ENCODE data around the gene PDZRN3. TPM values are rescaled to one million over a fixed set of nuclear protein-coding genes. Genes with fewer than 3 reads are reported as not detected.
A peak's percentile ranks its signal among the peaks of the same experiment; 100 is the strongest.

PDZRN3 gene
- total and polyA plus RNA-seq, 2 experiments from 2014 or later, result 42.9 to 60.5 TPM

DNA sequence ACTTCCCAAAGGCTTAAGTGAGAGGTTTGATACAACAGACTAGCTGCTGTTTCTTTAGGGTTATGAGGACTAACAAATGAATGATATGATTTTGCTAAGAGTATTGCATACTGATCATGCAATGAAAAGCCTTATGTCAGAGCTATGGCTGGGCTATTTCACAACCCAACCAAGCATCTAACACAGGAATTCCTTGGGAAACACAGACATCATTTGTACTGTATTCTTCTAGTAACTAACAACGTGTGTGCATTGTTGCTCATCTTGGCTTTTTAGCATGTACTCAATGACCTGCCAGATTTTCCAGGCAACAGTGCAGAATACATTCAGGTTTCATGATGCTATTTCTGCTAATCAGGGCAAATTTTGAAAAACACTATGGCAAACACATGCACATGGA is 19.3 kb downstream of the PDZRN3 start:
- TF ChIP-seq EZH2 (IDR thresholded peaks at IDR 0.05; ENCODE audit: borderline replicate concordance) (no peak), EZH2phosphoT487 (IDR thresholded peaks at IDR 0.05; ENCODE audit: low read depth, severe bottlenecking, unreplicated experiment) (no peak), CTCF (IDR thresholded peaks at IDR 0.05; ENCODE audit: poor library complexity) (no peak)
- Histone ChIP-seq H3K27me3 (no peaks in the 10 kb centered on the region), H3K4me3 (no peak overlapping the region), H3K36me3 (replicated peaks; ENCODE audit: insufficient read depth, low read depth) (no peaks in the 10 kb centered on the region), H3K27ac (peak overlapping the region; percentile 59), H3K4me2 (peak overlapping the region; percentile 21), H3K9me3 (ENCODE audit: low read depth) (no peaks in the 10 kb centered on the region), H3K79me2 (peaks cover 62% of the 10 kb centered on the region), H3K4me1 (ENCODE audit: insufficient read depth) (peaks cover 65% of the 10 kb centered on the region), H3K9me2 (replicated peaks; ENCODE audit: insufficient read depth) (no peaks in the 10 kb centered on the region), H2AFZ (no peak overlapping the region), H4K20me1 (ENCODE audit: insufficient read depth, poor library complexity, severe bottlenecking) (peaks cover 12% of the 10 kb centered on the region)
- 67% methylated on average over 1 of the region's 1 CpG for WGBS (ENCODE audit: low lambda C conversion rate, missing lambda C conversion rate)
- no peak for DNase-seq (ENCODE audit: low spot score)

DNA sequence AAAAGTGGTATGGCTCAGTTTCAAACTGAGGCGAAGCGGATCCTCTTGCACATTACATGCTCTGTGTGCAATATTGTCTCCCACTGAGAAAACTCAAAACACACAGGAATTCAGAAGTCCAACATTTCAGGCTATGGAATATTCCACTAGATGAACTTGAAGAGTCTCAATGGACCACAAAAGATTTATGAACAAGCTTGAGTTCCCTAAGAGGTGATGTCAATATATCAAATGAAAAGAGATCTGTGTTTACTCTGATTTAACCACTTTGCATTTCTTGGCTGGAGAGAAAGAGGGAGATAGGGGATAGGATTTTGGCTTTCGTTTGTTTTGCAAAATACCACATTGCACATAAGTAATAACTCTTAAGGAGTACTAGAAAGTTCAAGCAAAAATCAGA is 20.3 kb downstream of the PDZRN3 start:
- no peak overlapping the region for H3K4me3 ChIP-seq
- H3K27ac ChIP-seq, result peak overlapping the region; percentile 59
- no peak for TF ChIP-seq EZH2 (IDR thresholded peaks at IDR 0.05; ENCODE audit: borderline replicate concordance)
- TF ChIP-seq CTCF (IDR thresholded peaks at IDR 0.05; ENCODE audit: poor library complexity), result no peak
- TF ChIP-seq EZH2phosphoT487 (IDR thresholded peaks at IDR 0.05; ENCODE audit: low read depth, severe bottlenecking, unreplicated experiment), result no peak
- H3K4me2 ChIP-seq, result peak overlapping the region; percentile 21
- no peaks in the 10 kb centered on the region for H3K9me2 ChIP-seq (replicated peaks; ENCODE audit: insufficient read depth)
- H3K27me3 ChIP-seq, result no peaks in the 10 kb centered on the region
- 69% methylated on average over 3 of the region's 3 CpGs for WGBS (ENCODE audit: low lambda C conversion rate, missing lambda C conversion rate)
- H3K79me2 ChIP-seq, result peaks cover 52% of the 10 kb centered on the region
- H2AFZ ChIP-seq, result no peak overlapping the region
- no peaks in the 10 kb centered on the region for H3K36me3 ChIP-seq (replicated peaks; ENCODE audit: insufficient read depth, low read depth)
- peaks cover 62% of the 10 kb centered on the region for H3K4me1 ChIP-seq (ENCODE audit: insufficient read depth)
- H3K9me3 ChIP-seq (ENCODE audit: low read depth), result no peaks in the 10 kb centered on the region
- H4K20me1 ChIP-seq (ENCODE audit: insufficient read depth, poor library complexity, severe bottlenecking), result peaks cover 4% of the 10 kb centered on the region
- DNase-seq (ENCODE audit: low spot score), result no peak

DNA sequence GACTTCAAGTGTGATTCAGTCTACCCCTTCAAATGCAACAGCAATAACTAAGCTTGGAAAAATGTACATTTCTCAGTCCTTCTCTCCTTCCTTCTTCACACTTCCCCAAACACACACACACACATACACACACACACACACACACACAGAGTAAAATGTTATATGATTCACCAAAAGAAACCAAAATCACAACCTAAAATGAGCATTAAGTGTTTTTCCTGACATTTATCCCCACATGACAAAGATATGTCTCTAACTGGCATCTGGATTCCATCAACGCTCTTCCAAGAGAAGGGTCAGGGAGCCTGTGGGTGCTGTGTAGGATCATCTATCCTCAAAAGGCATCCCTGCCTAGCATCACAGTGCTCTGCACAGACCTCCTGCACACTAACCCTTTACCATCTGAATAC is 21.0 kb downstream of the PDZRN3 start:
- TF ChIP-seq EZH2phosphoT487 (IDR thresholded peaks at IDR 0.05; ENCODE audit: low read depth, severe bottlenecking, unreplicated experiment), result no peak
- no peak for TF ChIP-seq CTCF (IDR thresholded peaks at IDR 0.05; ENCODE audit: poor library complexity)
- no peak for TF ChIP-seq EZH2 (IDR thresholded peaks at IDR 0.05; ENCODE audit: borderline replicate concordance)
- H3K27ac ChIP-seq, result peak overlapping the region; percentile 59
- peaks cover 1% of the 10 kb centered on the region for H4K20me1 ChIP-seq (ENCODE audit: insufficient read depth, poor library complexity, severe bottlenecking)
- peaks cover 45% of the 10 kb centered on the region for H3K79me2 ChIP-seq
- H3K4me2 ChIP-seq, result peak overlapping the region; percentile 21
- H3K9me3 ChIP-seq (ENCODE audit: low read depth), result no peaks in the 10 kb centered on the region
- no peak for DNase-seq (ENCODE audit: low spot score)
- H3K36me3 ChIP-seq (replicated peaks; ENCODE audit: insufficient read depth, low read depth), result no peaks in the 10 kb centered on the region
- H3K27me3 ChIP-seq, result no peaks in the 10 kb centered on the region
- H2AFZ ChIP-seq, result no peak overlapping the region
- WGBS (ENCODE audit: low lambda C conversion rate, missing lambda C conversion rate), result 30% methylated on average over 1 of the region's 1 CpG
- no peak overlapping the region for H3K4me3 ChIP-seq
- H3K4me1 ChIP-seq (ENCODE audit: insufficient read depth), result peaks cover 63% of the 10 kb centered on the region
- H3K9me2 ChIP-seq (replicated peaks; ENCODE audit: insufficient read depth), result no peaks in the 10 kb centered on the region

- no peak overlapping the region for H2AFZ ChIP-seq
- no peaks in the 10 kb centered on the region for H4K20me1 ChIP-seq (ENCODE audit: insufficient read depth, poor library complexity, severe bottlenecking)
- no peaks in the 10 kb centered on the region for H3K27me3 ChIP-seq
- H3K27ac ChIP-seq, result peak overlapping the region; percentile 59
- peaks cover 56% of the 10 kb centered on the region for H3K4me1 ChIP-seq (ENCODE audit: insufficient read depth)
- TF ChIP-seq EZH2phosphoT487 (IDR thresholded peaks at IDR 0.05; ENCODE audit: low read depth, severe bottlenecking, unreplicated experiment), result no peak
- TF ChIP-seq EZH2 (IDR thresholded peaks at IDR 0.05; ENCODE audit: borderline replicate concordance), result no peak
- TF ChIP-seq CTCF (IDR thresholded peaks at IDR 0.05; ENCODE audit: poor library complexity), result no peak
- peak overlapping the region; percentile 21 for H3K4me2 ChIP-seq
- H3K9me3 ChIP-seq (ENCODE audit: low read depth), result no peaks in the 10 kb centered on the region
- no peaks in the 10 kb centered on the region for H3K9me2 ChIP-seq (replicated peaks; ENCODE audit: insufficient read depth)
- H3K79me2 ChIP-seq, result peaks cover 31% of the 10 kb centered on the region
- no peak overlapping the region for H3K4me3 ChIP-seq
- DNase-seq (ENCODE audit: low spot score), result no peak
- no peaks in the 10 kb centered on the region for H3K36me3 ChIP-seq (replicated peaks; ENCODE audit: insufficient read depth, low read depth)
- 51% methylated on average over 3 of the region's 3 CpGs for WGBS (ENCODE audit: low lambda C conversion rate, missing lambda C conversion rate)
Observed at GRCh38 chr3:73602170-73602569, 22.6 kb downstream of the PDZRN3 start.
